Measurements from ENCODE around the gene DNAJC19.

DNA sequence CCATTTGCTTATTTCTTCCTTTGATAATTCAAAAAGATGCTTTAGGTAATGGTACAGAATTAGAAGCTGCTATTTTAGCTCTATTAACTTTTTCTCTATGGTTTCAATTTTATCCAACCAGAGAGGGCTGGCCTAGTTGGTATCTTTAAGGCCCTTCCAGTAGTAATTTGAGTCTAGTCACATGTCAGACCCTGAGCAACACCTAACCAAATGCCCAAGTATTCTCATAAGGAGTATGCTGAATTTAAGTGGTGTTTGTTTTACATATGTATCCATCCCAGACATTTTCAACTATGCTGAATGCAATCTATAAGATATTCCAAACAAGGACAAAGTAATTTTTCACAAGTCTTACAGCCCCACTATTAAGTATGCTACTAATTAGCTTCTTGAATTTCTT, 9.6 kb downstream of the DNAJC19 start:
- TF ChIP-seq, protein P1, sequence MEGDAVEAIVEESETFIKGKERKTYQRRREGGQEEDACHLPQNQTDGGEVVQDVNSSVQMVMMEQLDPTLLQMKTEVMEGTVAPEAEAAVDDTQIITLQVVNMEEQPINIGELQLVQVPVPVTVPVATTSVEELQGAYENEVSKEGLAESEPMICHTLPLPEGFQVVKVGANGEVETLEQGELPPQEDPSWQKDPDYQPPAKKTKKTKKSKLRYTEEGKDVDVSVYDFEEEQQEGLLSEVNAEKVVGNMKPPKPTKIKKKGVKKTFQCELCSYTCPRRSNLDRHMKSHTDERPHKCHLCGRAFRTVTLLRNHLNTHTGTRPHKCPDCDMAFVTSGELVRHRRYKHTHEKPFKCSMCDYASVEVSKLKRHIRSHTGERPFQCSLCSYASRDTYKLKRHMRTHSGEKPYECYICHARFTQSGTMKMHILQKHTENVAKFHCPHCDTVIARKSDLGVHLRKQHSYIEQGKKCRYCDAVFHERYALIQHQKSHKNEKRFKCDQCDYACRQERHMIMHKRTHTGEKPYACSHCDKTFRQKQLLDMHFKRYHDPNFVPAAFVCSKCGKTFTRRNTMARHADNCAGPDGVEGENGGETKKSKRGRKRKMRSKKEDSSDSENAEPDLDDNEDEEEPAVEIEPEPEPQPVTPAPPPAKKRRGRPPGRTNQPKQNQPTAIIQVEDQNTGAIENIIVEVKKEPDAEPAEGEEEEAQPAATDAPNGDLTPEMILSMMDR (IDR thresholded peaks at IDR 0.05; ENCODE audit: borderline replicate concordance, extremely low read depth, low read length, poor library complexity, severe bottlenecking) = no peak
- no peak for TF ChIP-seq EZH2 (IDR thresholded peaks at IDR 0.05; ENCODE audit: borderline replicate concordance, low read depth, low read length, severe bottlenecking)

All from DND-41 (cell line).